Skeletal muscle tissue (tissue), 4 donors: ENCODE measurements around the gene SMIM41. TPM values are rescaled to one million over a fixed set of nuclear protein-coding genes. Genes with fewer than 3 reads are reported as not detected.

ENCODE experiments used
- H3K27ac ChIP-seq: one replicate; pipeline ENCODE4 v1.7.0; 2013; ENCODE audit warnings: mild to moderate bottlenecking, low read depth, low read length, inconsistent platforms
- H3K27me3 ChIP-seq, 3 donors: one replicate each; pipeline ENCODE4 v1.7.0; 2013; ENCODE audit warnings: low read length in 3 of 3; ENCODE audit not compliant: control insufficient read depth in 3 of 3, insufficient read depth in 3 of 3
- H3K36me3 ChIP-seq, 3 donors: one replicate each; pipeline ENCODE4 v1.7.0; 2013; ENCODE audit warnings: low read length in 3 of 3; ENCODE audit not compliant: control insufficient read depth in 3 of 3, insufficient read depth in 3 of 3
- H3K4me1 ChIP-seq, 3 donors: one replicate each; pipeline ENCODE4 v1.7.0; 2013; ENCODE audit warnings: low read length in 3 of 3, mild to moderate bottlenecking in 3 of 3; ENCODE audit not compliant: control insufficient read depth in 3 of 3, insufficient read depth in 3 of 3
- H3K4me3 ChIP-seq, 3 donors: one replicate each; pipeline ENCODE4 v1.7.0; 2013; ENCODE audit warnings: low read length in 3 of 3
- H3K9ac ChIP-seq, 3 donors: one replicate each; pipeline ENCODE4 v1.7.0; 2013; ENCODE audit warnings: low read length in 3 of 3, mild to moderate bottlenecking in 3 of 3, moderate library complexity in 2 of 3, low read depth in 1 of 3
- H3K9me3 ChIP-seq, 3 donors: one replicate each; pipeline ENCODE4 v1.7.0; 2013; ENCODE audit warnings: low read length in 3 of 3; ENCODE audit not compliant: control insufficient read depth in 3 of 3
- total RNA-seq: library from RNA; depleted of rRNA; stranded (reverse); fragments of >200 nt; gene quantifications from one replicate; pipeline ENCODE4 v1.2.3, GENCODE V29; 2014
- donor health status: Osteomylitis.

Gene SMIM41
- total RNA-seq, 1 donor from 2014 or later: not detected

DNA sequence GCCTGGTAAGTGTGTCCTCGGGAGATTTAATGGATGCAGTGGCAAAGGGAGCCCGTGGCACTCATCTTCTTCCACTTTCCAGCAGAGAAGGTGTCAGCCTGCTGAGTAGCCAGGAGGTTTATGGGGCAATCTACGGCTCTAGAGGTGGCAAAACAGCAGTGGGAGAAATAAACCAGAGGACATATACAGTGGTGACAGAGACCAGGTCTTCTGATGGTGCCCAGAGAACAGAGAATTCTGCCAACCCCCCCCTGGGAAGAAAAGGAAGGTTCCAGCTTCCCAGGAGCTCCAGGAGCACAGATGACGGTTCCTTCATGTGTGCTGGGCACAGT is 43.0 kb downstream of the SMIM41 start:
- Histone ChIP-seq H3K27ac (no peak overlapping the region), H3K36me3 (no peaks in the 10 kb centered on the region), H3K4me1 (peaks cover 8 to 22% (median 17%) of the 10 kb centered on the region in 3 donors), H3K9me3 (no peaks in the 10 kb centered on the region), H3K4me3 (no peak overlapping the region), H3K27me3 (peaks cover 3 to 9% (median 7%) of the 10 kb centered on the region in 3 donors), H3K9ac (no peak overlapping the region)

DNA sequence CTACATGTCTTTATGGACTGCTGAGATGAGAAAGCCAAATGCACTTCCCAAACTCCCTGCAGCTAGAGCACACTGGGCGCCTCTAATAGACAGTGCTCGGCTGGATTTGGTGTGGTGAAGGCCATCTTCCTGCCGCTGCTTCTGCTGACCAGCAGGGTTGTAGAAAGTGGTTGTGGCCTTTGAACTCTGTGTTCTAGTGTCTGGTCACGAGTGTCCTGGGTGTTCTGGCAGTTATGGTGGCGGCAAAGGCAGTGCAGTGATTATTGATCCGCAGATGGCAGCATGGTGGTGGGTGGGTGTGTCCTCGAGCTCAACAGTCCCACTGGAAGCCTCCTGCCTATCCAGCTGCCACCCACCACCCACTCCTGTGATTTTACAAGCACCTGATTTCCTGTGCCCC is 43.4 kb downstream of the SMIM41 start:
- no peak overlapping the region for H3K9ac ChIP-seq
- H3K4me3 ChIP-seq: no peak overlapping the region
- H3K36me3 ChIP-seq: no peaks in the 10 kb centered on the region
- H3K9me3 ChIP-seq: no peaks in the 10 kb centered on the region
- H3K27me3 ChIP-seq: peaks cover 3 to 7% (median 7%) of the 10 kb centered on the region in 3 donors
- no peak overlapping the region for H3K27ac ChIP-seq
- peaks cover 8 to 22% (median 19%) of the 10 kb centered on the region in 3 donors for H3K4me1 ChIP-seq

DNA sequence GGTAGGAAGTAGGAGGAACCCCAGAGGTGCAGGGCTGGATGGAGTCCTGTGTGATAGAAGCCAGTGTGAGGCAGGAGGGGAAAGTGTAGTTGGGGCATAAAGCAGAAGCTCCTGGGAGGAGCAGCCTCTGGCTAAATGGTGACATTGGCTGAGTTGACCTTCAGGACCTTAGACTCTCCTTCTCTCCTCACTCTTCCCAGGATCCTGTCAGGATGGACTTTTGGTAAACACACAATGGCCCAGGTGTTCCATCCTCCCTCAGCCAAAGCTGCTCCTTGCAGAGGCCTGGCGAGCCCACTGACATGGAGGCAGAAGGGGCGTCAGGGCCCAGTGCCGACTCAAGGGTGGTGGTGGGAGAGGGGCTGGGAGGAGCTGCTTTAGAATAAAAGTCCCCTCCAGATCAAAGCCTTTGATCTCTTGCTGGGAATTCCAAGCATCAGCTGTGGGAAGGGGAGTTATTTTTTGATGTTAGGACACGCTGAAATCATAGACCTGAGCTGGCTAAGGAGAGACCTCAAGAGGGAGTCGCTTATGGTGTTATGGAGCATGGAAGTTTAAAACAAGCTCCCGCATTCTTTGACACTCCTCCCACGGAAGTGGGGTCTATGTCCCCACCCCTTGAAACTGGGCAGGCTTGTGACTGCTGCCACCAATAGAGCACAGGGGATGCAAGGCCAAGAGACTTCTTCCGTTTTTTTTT is 44.1 kb downstream of the SMIM41 start:
- Histone ChIP-seq H3K27me3 (peaks cover 3 to 7% (median 7%) of the 10 kb centered on the region in 3 donors), H3K9me3 (no peaks in the 10 kb centered on the region), H3K36me3 (no peaks in the 10 kb centered on the region), H3K27ac (no peak overlapping the region), H3K4me3 (no peak overlapping the region), H3K4me1 (peaks cover 8 to 24% (median 19%) of the 10 kb centered on the region in 3 donors), H3K9ac (no peak overlapping the region)

DNA sequence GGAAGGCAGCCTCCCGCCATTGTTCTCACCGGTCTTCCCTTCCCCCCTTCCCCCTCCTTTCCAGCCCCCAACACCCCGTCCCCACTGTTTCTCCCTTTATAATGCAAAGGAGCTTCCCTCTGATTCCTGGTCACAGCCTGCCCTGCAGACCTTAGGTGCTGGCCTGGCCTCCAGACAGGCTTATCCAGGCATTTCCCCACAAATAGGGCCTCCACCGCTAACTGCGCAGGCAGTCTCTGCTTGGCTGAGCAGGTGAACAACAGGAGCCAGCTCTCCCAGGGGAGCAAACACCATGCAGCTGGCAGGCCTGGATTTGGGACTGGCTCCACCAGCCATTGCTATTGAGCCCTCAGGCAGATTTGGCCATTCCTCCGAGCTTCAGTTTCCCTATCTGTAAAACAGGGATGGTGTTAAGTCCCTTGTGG is 46.0 kb downstream of the SMIM41 start:
- Histone ChIP-seq H3K9me3 (no peaks in the 10 kb centered on the region), H3K36me3 (no peaks in the 10 kb centered on the region), H3K4me3 (no peak overlapping the region), H3K27ac (no peak overlapping the region), H3K4me1 (peaks cover 8 to 22% (median 19%) of the 10 kb centered on the region in 3 donors), H3K9ac (no peak overlapping the region), H3K27me3 (peaks cover 3 to 7% (median 7%) of the 10 kb centered on the region in 3 donors)

DNA sequence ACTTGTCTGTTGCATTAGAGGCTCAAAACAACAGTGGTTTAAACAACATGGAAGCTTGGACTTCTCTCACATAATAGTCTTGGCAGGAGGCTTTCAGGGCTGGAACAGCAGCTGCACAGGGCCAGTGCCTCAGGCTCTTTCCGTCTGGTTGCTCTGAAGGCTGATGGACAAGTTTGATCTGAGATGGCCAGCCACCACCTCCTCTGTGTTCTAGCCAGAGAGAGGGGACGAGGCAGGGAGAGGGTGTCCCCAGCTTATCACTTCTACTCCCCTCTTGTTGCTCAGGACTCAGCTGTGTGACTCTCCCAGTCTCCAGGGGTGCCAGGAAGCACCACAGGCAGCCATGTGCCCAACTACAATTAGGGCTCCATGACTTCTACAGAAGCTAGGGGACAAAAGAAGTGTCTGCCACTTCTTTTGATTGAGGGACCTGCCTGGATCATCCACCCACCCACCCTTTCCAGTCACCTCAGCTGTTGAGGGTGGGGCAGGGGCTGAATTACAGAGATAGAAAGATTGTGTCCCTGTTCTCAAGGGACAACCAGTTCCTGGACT is 46.6 kb downstream of the SMIM41 start:
- Histone ChIP-seq H3K27ac (peak overlapping the region; percentile 61), H3K9ac (no peak overlapping the region)

DNA sequence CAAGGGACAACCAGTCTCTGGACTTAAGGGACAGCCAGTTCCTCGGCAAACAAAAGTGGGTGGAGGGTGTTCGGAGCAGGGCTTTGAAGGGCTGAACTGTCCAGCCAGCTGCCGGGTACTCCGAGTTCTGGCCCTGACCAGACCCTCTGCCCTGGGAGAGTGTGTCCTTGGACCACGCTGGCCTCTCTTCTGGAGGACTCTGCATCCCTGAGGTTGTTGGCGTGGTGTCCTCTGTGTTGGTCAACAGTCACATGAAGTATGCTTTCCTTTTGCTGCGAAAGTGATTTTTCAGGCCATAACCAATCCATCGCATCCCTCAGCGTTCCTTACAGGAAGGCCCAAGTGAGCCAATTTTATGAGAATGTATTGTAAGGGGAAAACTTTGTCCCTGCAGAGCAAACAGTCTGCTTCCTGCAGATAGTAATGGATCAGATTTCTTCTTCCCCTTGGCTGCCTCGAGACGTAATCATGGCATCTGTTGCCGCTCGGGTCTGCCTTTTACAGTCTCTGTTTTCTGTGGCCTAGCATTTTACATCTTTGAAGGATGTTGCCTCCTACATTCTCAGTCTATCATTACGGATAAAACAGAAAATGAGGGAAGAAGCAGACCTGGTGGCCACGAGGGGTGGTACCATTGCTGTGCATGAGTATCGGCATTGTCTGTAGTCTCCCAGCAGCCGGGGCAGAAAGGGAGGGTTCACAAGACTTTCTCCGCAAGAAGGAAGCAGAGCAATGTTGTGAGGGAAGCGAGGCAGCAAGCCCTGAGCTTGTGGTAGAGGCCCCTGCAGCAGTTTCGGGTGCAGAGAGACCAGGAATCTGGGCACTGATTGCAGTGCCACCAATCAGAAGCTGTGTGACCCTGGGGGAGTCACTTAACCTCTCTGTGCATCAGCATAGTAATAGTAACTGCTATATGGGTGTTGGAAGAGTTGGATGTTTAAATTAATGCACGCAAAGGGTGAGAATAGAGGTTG is 47.4 kb downstream of the SMIM41 start:
- H3K4me1 ChIP-seq: peaks cover 8 to 21% (median 19%) of the 10 kb centered on the region in 3 donors
- H3K36me3 ChIP-seq: no peaks in the 10 kb centered on the region
- peaks cover 0 to 7% (median 0%) of the 10 kb centered on the region in 3 donors for H3K27me3 ChIP-seq
- H3K9ac ChIP-seq: peak overlapping the region in 1 of 3 donors; percentile 28
- no peaks in the 10 kb centered on the region for H3K9me3 ChIP-seq
- H3K4me3 ChIP-seq: no peak overlapping the region
- peak overlapping the region; percentile 61 for H3K27ac ChIP-seq

More for the DNA sequence above, 46.6 kb downstream of the SMIM41 start:
- peaks cover 8 to 22% (median 19%) of the 10 kb centered on the region in 3 donors for H3K4me1 ChIP-seq
- no peak overlapping the region for H3K4me3 ChIP-seq
- peaks cover 3 to 7% (median 7%) of the 10 kb centered on the region in 3 donors for H3K27me3 ChIP-seq
- no peaks in the 10 kb centered on the region for H3K9me3 ChIP-seq
- H3K36me3 ChIP-seq: no peaks in the 10 kb centered on the region

DNA sequence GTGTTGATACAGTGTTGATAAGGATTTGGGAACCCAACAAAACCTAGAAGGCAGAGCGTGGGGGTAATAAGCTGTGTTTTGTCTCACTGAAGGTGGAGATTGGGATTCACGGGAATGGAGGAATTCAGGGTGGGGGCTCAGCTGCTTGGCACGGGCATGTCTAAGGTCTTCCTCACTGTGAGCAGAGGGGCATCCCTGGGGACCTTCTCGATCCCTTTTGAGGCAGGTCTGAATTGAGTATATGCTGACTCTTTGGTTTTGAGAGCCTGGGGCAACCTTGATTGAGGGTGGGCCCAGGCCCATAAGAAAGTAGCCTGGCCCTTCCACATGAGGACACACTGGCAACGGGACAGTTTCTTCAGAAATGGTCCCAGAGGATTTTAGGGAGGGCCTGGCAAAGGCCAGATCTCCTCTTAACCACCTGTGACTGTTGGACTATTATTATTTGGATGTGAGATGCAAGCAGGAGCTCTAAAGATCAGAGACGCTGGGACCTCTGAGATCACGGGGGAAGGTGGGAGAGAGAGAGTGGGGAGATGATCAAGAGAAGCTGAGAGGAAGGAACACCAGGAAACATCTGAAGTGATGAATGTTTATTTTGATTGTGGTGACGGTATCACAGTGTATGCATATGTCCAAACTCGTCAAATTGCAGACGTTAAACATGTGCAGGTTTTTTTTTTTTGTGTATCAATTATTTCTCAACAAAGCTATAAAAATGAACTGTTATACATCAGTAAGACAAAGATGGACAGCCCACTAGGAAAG is 48.4 kb downstream of the SMIM41 start:
- Histone ChIP-seq H3K36me3 (no peaks in the 10 kb centered on the region), H3K27me3 (peaks cover 0 to 4% (median 0%) of the 10 kb centered on the region in 3 donors), H3K4me3 (no peak overlapping the region), H3K4me1 (peaks cover 8 to 21% (median 19%) of the 10 kb centered on the region in 3 donors), H3K9ac (no peak overlapping the region), H3K9me3 (no peaks in the 10 kb centered on the region), H3K27ac (no peak overlapping the region)

DNA sequence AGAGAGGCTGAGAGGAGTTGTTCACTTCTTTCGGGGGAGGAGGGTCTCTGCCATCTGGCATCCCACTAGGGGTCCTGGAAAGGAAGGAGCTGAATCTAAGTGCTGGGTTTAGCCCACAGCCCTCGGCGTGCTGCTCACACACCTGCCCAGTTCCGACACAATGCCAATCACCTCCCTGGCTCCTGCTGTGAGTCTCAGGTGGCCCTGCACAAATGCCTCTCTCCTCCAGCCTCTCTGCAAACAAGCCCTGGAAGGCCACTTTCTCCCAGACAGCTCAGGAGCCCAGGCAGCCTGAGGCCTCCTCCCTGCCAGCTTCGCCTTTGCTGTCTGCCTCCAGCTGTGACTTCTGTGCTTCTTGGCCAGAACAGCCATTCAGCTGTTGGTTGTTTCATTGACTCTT is 51.2 kb downstream of the SMIM41 start:
- H3K27me3 ChIP-seq: peaks cover 0 to 2% (median 0%) of the 10 kb centered on the region in 3 donors
- no peaks in the 10 kb centered on the region for H3K36me3 ChIP-seq
- H3K27ac ChIP-seq: no peak overlapping the region
- peaks cover 8 to 19% (median 16%) of the 10 kb centered on the region in 3 donors for H3K4me1 ChIP-seq
- H3K9ac ChIP-seq: no peak overlapping the region
- H3K9me3 ChIP-seq: no peaks in the 10 kb centered on the region
- H3K4me3 ChIP-seq: no peak overlapping the region

DNA sequence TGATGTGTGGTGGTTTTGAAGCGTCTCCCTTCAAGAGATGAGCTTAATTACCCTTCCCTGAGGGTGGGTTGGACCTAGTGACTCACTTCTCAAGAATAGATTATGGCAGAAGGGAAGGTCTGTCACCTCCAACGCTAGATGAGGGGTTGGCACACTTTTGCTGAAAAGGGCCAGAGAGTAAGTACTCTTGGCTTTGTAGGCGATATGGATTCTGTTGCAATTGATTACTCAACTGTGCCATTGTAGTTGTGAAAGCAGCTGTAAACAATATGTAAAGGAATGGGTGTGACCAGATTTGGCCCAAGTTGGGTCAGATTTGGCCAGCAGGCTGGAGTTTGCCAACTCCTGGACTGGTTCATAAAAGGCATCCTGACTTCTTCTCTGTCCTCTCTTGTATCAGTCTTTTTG is 53.3 kb downstream of the SMIM41 start:
- H3K27ac ChIP-seq: no peak overlapping the region

More for the DNA sequence above, 53.3 kb downstream of the SMIM41 start:
- no peak overlapping the region for H3K4me3 ChIP-seq
- H3K9me3 ChIP-seq: no peaks in the 10 kb centered on the region
- H3K36me3 ChIP-seq: no peaks in the 10 kb centered on the region
- H3K27me3 ChIP-seq: peaks cover 0 to 2% (median 0%) of the 10 kb centered on the region in 3 donors
- H3K4me1 ChIP-seq: peaks cover 0 to 2% (median 0%) of the 10 kb centered on the region in 3 donors
- H3K9ac ChIP-seq: no peak overlapping the region
